Right ventricle myocardium inferior (tissue), 1 donor: ENCODE results near the gene OR2AG2. TPM values are rescaled to one million over a fixed set of nuclear protein-coding genes. Genes with fewer than 3 reads are reported as not detected.

Experiments
- total RNA-seq: library from RNA; stranded (reverse); fragmentation: NEBNext Ultra II Directional; extraction: Animal tissue kit (Norgen Biotek cat#: 25700); gene quantifications from one replicate; pipeline ENCODE4 v1.2.1, GENCODE V29; 2021
- donor health status: DM: no; HTN: yes; CAD: no; lungs with severe emphysema.

The OR2AG2 gene
- total RNA-seq, 1 donor from 2014 or later: not detected

Other genes with a start within 250 kb of the OR2AG2 start
- gene RRP8, start 168.4 kb downstream of the OR2AG2 start, total RNA-seq: 22.9 TPM
- gene ILK, start 168.2 kb downstream of the OR2AG2 start, total RNA-seq: 233 TPM
- 90.9 TPM for gene TAF10, start 159.8 kb downstream of the OR2AG2 start, total RNA-seq
- 81.5 TPM for gene TPP1, start 152.6 kb downstream of the OR2AG2 start, total RNA-seq
- gene DCHS1, start 116.2 kb downstream of the OR2AG2 start, total RNA-seq: 10.7 TPM
- 44.8 TPM for gene MRPL17, start 88.6 kb downstream of the OR2AG2 start, total RNA-seq
- gene OR2AG1, start 11.0 kb upstream of the OR2AG2 start, total RNA-seq: not detected
- gene OR6A2, start 27.7 kb upstream of the OR2AG2 start, total RNA-seq: not detected
- not detected for gene OR10A5, start 73.7 kb upstream of the OR2AG2 start, total RNA-seq
- not detected for gene OR10A2, start 91.1 kb upstream of the OR2AG2 start, total RNA-seq
- gene OR10A4, start 104.6 kb upstream of the OR2AG2 start, total RNA-seq: not detected
- not detected for gene OR2D2, start 120.5 kb upstream of the OR2AG2 start, total RNA-seq
- not detected for gene OR2D3, start 149.0 kb upstream of the OR2AG2 start, total RNA-seq
- 0.60 TPM for gene ZNF215, start 154.4 kb upstream of the OR2AG2 start, total RNA-seq
- 1.9 TPM for gene ZNF214, start 248.4 kb upstream of the OR2AG2 start, total RNA-seq
- gene NLRP14, start 248.5 kb upstream of the OR2AG2 start, total RNA-seq: not detected